ENCODE results near the gene HIVEP1.

Gene HIVEP1

DNA sequence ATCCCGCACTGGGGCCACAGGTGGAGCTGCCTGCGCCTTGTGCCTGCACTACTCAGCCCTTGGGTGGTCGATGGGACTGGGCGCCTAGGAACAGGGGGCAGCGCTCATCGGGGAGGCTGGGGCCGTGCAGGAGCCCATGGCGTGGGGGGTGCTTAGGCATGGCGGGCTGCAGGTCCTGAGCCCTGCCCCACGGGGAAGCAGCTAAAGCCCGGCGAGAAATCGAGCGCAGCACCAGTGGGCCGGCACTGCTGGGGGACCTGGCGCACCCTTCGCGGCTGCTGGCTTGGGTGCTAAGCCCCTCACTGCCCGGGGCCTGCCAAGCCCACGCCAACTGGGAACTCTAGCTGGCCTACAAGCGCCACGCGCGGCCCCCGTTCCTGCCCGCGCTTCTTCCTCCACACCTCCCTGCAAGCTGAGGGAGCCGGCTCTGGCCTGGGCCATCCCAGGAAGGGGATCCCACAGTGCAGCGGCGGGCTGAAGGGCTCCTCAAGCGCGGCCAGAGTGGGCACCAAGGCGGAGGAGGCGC, 5.8 kb downstream of the HIVEP1 start:
- no peak for DNase-seq (ENCODE audit: low read depth in 2 of 2)

DNA sequence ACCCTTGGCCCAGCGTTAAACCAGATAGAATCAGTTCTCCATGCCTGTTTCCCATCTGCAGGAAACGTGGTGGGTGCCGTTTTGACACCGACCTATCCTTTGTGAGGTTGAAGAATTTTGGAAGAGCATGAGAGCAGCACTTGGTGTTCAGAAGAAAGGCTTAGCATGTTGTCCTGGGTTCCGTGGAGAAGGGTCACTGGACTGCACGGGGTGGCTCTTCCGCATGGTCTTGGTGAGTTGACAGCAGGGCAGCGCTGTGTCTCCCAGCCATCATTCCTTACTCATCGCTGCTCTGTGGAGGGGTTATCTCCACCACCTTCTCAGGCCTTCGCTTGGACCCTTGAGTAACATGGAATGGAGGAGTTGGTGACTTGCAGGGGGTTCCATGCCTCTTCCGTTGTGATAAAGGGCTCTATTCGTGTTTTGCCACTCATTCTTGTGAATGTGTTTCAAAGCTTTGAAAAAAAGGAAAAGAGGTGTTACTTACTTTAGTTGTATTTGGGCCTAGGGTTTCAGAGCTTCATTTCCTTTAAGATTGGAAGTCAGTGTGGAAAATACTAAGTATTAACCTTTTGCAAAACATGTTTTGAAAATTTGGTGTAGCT, 8.2 kb downstream of the HIVEP1 start:
- DNase-seq (ENCODE audit: low read depth in 2 of 2) = no peak

DNA sequence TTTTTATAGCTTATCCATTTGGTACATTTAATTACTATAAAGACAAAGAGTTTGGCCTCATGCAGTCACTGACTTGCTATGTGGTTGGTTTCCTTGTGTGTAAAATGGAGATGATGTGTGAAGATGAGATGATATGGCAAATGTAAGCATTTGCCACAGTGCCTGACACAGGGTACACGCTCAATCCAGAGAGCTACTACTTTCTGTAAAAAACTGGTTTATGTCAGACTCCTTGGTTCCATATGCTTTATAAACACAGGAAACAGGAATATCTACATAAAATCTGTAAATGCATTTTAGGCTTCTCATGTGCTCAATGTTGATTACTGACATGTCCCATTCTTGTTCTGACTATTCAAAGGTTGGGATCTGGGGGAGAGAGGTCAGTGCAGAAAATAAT, 10.4 kb downstream of the HIVEP1 start:
- DNase-seq (ENCODE audit: low read depth in 2 of 2) = no peak

DNA sequence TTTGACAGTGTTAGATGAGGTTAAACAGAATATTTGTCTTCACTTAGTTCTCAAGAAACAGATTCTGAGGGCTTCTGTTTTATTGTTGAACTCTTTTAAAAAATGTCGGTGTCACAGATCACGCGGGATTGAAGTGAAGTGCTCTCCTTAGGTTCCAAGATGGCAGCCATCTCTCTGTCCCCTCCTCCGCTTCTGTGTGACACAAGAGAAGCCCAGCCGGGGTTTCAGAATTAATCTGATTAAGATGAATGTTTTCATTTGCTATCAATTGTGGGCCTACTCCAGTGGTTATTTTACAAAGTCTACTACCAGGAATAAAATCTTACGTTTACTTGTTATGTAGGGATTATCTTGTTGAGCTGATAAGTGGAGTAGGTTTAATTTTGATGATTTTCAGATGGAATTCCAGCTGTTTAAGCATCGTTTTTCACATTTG, 10.9 kb downstream of the HIVEP1 start:
- no peak for DNase-seq (ENCODE audit: low read depth in 2 of 2)

DNA sequence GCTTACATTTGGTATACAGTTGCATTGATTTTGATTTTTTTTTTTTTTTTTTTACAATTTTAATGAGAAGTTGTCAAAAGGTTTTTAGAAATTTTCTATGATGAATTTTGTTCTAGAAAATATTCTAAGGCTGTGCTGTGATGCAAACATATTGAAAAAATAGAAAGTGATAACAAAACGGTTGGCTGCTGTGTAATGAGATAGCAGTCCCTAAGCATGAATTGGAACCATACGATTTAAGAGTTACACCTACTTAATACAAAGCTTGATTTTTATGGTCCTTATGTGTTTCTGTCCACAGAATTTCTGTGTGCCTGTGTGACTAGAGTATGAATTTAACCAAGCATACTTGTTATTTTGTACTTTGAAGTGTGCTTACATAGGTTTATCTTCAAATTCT, 12.1 kb downstream of the HIVEP1 start:
- DNase-seq (ENCODE audit: low read depth in 2 of 2) = no peak

DNA sequence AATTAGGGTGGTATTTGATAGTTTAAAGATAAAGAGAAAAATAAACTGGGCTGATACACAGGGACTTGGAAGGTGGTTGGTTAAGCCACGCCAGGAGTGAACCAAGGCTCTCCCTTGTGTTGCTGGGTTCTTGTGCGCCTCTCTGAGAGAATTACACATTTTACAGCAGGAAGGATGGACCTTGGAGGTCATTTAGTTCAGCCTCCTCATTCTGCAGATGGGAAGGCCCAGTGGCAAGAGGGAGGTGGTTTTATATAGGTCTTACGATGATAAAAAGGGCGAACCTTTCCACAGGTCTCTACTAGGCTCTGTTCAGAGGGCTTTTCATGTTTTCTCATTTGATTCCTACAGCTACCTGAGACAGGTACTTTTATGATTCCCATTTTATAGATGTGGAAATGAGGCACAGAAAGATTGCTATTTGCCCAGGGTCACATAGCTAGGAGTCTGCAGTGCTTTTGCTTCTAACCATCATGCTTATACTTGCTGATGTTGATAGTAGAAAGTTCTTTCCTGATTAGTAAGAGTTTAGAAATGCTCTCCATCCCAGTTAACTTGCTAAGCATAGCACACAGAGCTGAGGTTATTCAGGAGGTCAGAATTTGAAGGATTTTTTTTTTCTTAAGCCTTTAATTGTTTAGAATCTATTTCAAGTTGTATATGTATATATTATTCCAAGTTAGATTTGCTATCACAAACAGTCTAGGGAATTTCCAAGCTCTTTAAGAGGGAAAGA, 12.8 kb downstream of the HIVEP1 start:
- DNase-seq (ENCODE audit: low read depth in 2 of 2) = no peak

DNA sequence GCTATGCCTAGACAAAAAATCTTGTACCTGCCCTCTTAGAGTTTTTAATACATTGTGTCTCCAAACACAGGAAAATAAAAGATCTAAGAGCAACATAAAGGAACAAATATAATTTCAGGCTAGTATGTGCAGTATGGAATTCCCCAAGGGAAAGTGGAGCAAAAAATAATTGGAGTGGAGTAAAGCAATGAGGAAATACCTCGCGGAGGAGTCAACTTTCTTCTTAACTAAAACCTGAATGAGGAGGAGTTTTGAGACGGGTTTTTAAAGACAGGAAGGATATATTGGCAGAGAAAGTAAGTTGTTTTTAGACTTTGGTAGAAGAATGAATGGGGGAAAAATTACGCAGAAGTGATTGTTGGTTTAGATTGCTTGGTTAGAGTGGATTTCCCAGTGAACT, 14.0 kb downstream of the HIVEP1 start:
- no peak for DNase-seq (ENCODE audit: low read depth in 2 of 2)

DNA sequence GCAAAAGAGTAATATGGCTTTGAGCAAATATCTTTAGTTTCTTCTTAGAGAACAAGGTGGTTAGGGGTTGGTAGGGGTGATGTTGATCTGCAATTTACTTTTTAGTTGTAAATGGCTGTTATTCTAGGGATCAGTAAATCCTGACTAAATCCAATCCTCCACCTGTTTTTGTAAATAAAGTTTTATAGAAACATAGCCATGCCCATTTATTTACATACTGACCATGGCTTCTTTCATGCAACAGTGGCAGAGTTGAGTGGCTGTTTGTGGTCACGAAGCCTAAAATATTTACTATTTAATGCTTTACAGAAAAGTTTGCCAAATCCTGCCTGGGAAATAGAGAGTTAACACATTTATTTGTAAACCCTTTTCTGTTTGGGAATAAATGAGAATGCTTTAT, 14.7 kb downstream of the HIVEP1 start:
- no peak for DNase-seq (ENCODE audit: low read depth in 2 of 2)

DNA sequence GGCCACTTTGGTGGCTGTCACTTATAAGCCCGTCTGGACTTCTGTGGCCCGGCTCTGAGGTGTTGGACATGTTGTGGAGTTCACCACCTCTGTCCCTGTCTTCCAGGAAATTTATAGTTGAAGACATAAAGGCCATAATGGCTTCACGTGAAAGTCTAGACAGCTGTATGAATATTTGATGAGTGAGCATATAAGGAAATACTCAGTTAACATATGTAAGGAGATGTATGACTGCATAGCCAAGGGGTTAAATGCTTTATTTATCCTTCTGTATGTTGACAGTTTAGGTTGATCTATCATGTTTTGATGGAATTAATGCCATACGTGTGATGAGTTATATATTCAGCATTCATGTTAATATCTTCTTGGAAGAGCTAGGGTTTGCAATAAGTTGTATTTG, 16.1 kb downstream of the HIVEP1 start:
- no peak for DNase-seq (ENCODE audit: low read depth in 2 of 2)

DNA sequence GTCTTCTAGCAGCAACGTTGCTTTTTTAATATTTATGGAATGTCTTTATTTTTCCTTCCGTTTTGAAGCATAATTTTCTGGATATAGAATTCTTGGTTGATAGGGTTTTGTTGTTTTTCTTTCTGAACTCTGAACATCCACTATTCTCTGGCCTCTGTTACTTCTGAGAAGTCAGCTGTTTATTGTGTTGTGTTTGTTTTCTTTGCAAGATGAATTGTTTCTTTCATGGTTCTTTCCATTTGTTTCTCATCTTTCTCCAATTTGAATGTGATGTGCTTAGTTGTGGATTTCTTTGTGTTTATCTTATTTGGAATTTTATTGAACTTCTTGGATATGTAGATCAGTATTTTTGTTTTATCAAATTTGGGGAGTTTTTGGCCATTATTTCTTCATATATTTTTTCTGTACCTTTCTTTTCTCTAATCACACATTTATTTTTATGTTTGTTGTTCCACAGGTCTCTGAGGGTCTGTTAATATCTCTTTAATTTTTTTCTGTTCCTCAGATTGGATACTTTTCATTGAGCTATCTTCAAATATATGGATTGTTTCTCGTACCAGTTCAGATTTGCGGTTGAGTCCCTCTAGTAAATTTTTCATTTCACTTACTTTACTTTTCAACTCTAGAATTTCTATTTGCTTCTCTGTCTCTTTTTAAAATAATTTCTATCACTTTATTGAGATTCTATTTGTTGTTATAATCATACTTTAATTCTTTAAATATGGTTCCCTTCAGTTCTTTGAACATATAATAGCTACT, 18.0 kb downstream of the HIVEP1 start:
- DNase-seq (ENCODE audit: low read depth in 2 of 2) = no peak

DNA sequence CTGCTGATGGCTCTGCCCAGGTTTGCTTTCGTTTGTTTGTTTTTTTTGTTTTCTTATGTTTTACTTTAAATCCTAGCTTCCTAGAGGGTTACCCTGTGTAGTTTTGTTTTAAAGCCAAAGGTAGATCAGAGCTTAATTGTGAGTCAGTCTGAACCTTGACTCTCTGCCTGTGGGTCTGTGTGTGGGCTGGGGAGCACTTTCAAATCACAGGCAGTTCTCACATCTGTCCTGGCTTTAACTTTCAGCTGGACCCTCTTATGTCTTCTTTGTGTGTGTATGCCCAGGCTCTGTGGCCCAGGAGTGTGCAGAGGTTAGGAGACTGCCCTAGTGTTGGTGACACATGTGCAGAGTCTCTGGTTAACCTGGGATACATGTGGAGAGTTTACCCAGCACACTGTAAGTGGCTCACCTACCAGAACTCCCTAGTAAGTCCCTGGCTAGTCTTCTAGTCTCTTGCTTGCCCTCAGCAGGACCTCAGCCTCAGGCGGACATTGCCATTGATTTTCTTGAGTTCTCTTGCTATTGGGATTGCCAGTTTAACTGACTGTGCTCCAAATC, 19.0 kb downstream of the HIVEP1 start:
- no peak for DNase-seq (ENCODE audit: low read depth in 2 of 2)

DNA sequence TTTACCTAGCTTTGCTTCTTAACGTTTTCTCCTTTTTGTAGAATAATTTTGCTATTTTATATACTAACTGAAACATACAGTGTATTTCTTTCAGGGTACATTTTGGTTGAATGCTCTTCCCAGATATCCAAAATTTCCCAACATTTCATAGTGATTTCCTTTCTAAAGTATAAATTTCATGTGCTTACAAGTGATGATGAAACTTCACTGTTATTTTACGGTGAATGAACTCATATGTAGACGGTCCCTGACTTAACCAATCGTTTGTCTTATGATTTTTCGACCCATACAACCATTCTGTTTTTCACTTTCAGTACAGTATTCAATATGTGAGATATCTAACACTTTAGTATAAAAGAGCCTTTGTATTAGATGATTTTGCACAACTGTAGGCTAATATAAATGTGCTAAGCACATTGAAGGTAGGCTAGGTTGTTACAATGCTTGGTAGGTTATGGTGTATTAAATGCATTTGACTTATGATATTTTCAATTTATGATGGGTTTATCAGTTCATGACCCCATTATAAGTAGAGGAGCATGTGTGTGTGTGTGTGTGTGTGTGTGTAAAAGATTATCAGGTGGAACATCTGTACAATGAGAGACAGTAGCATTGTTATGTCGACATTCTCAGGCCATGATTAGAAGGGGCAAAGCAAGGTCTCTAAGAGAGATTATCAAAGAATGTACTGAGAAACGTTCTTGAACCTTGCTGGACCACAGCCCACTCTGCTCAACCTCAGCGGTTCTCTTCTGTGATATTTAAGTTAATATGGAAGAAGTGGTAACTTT, 20.9 kb downstream of the HIVEP1 start:
- DNase-seq (ENCODE audit: low read depth in 2 of 2) = no peak

DNA sequence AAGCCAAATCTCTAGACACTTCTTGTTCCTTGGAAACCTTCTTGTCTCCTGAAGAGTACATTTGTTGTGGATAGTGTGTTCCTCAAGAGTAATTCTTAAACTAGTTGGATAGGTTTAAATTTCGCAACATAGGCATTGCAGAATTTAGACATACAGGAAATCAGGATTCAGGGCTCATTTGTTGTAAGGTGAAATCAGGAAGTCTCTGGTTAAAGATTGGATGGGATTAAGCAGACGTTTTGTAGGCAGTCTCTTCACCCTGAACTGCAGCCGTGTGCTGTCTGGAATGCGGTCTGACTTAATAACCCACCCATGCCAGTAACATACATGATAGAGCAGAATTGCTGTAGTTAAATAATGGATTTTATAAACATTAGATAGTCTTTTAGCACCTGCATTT, 21.7 kb downstream of the HIVEP1 start:
- DNase-seq (ENCODE audit: low read depth in 2 of 2) = no peak

DNA sequence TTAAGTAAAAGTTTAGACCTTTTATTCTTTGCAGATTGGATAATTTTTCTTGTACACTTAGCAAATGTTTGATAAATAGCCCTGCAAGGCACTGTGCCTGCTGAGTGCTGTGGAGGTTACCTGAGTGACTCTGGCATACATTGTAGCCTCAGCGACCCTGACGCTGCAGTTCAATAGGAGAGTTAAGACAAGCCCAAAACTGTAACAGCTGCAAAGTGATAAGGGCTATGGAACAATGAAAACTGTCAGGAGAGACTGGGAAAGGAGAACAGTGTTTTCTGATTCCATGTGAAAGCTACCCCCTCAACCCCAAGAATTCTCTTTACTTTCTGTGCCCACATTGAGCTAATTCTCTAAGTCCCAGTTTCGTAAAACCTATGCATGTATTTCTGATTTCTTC, 22.2 kb downstream of the HIVEP1 start:
- no peak for DNase-seq (ENCODE audit: low read depth in 2 of 2)

DNA sequence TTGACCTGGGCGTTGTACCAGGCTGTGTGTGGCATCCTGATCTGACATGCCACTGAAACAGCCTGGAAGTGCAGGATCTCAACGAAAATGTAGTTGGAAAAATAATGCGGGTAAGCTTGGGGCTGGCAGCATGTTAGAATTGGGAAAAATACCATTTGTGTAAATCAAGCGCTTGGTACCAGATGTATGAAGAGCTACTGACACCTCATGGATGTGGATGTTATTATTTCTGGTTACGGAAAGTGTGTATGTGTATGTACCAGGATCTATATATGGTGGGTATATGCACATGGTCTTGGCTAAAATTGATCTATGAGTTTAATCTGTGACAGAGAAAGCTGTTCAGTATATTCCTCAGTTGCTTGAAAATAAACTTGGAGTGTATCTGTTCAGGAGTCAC, 22.7 kb downstream of the HIVEP1 start:
- no peak for DNase-seq (ENCODE audit: low read depth in 2 of 2)

DNA sequence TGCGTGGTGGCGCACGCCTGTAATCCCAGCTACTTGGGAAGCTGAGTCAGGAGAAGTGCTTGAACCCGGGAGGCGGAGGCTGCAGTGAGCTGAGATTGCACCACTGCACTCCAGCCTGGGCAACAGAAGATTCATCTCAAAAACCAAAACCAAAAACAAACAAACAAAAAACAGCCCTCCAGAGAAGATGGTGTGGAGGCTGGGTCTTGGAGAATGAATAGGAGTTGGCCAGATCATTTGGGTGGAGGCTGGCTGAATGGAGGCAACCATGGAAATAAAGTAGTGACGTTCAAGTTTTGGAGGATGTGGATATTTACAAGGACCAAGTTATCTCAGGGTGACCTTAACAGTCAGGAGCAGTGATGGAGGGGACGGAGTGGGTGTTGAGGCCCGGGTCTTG, 24.7 kb downstream of the HIVEP1 start:
- DNase-seq (ENCODE audit: low read depth in 2 of 2) = no peak

DNA sequence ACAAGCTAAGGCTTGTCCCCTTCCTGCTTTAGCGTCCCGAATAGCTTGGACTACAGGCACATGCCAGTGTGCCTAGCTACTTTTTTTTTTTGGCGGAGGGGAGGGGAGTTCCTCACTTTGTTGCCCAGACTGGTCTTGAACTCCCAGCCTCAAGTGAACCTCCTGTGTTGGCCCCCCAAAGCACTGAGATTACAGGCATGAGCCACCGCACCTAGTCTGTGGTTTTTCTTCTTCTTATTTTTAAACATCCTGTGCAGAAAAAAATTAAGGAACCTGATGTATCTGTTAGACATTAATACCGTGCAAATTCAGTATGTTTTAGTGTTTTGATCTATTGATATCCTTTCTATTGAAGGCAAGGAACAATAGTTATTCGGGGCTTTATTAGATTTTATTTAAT, 25.7 kb downstream of the HIVEP1 start:
- no peak for DNase-seq (ENCODE audit: low read depth in 2 of 2)

DNA sequence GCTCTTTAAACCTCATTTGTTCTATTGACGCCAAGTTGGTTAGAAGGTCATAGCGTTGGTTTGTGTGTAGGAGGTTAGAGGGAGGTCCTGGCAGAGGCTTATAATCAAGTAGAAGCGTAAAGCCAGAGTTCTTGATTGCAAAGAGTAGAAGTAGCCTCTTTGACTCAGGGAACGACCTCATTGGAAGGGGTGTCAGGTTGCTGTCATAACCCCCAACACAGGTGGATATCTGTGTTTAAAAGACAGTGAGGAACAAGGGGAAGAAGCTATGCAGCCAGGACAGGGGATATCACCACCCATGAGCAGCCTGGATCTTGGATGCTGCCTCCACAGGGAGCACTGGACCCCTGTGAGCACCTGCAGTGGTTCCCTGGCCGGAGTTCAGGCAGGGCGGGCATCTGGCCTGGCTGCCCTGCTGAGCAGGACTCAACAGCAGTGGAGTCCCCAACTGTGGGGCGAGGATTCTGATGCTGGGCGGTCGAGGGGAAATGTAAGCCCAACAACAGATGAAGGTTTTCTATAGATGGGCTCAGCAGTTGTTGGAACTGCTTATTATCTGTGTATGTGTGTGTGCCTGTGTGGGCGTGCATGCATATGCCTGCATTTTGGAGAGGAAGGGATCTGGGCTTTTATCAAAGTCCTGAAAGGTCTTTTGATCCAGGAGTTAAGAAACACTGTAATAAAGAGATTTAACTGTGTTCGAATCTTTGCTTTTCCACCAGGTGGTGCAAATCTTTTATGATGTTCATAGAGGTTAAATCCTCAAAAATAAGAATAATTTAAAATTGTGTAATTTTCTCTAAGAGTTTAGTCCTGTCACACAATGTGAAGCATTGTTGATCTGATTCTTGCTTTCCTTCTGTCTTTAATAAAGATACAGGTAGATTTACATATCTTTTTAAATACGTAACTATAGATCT, 27.7 kb downstream of the HIVEP1 start:
- no peak for DNase-seq (ENCODE audit: low read depth in 2 of 2)

DNA sequence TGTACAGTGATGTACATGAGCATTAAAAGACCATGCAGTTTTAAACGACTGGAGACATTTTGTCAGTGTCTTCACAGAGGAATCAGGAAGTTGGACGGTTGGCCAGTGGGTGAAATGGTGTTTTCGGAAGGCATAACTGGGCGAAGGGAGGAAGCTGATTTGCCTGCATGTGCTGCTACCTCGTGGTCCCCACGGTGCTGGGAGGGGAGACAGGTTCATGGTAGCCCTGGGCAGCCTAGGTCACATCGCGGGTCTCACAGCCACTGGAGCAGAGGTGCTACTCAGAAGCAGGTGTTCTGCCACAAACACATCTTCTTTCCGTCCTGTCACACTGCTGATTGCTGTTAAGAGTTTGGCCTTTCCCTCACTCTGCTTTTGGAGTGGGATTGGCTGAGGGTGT, 35.2 kb downstream of the HIVEP1 start:
- DNase-seq (ENCODE audit: low read depth in 2 of 2) = no peak

DNA sequence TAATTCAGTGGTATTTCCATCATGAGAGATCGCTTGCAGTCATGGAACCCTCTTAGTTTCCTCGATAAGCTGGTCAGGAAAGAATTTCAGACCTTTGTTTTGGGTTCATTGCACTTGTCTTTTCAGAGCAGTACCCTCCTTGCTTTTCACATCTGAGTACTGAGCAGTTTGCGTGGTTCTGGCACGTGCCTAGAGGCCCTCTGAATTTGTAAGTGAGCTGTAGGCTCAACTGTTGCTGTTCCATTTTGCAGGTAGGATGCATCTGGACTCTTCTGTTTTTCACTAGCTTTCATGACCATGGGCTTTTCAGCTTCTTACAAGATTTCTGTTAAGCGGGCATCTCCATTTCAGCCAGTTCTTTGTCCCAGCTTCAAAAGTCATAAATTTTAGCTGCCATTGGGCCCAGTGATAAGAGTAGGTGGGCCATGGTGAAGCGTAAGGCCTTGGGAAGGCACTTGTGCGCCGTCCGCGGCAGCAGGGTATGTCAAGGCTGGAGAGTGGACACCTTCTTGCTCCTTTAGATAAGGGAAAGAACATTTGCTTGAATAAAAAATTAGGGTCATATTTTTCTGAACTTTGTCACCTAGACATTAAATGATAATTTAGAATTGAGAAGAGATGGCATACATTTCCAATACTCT, 35.8 kb downstream of the HIVEP1 start:
- no peak for DNase-seq (ENCODE audit: low read depth in 2 of 2)

All from fibroblast of skin of left biceps (primary cell).